ENCODE results near the gene PLCH1.

DNA sequence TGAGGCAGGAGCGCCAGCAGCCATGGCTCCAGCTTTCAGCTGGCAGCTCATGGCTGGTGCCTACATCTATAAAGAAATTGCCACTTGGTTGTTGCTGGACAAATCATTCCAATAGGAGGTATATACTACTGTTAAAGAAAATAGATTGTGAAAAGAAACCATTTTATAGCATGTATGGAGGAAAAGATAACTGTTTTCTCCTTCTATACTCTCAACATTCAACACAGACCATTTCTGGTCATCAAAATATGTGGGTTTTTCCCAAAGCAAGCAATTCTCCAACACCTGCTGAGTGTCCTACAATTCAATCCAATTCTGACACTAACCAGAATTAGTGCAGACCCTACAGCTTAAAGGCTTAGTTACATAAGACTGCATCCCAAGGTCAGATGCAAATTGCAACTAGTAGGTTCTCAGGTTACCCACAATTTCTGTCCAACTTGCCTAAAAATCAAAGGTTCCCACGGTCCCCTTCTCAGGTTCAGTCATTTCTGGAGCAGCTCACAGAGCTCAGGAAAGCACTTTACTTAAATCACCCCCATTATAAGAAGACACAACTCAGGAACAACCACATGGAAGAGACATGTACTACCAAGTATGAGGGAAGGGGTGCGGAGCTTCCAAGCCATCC lies 409.0 kb downstream of the PLCH1 start:
- TF ChIP-seq, protein P1, sequence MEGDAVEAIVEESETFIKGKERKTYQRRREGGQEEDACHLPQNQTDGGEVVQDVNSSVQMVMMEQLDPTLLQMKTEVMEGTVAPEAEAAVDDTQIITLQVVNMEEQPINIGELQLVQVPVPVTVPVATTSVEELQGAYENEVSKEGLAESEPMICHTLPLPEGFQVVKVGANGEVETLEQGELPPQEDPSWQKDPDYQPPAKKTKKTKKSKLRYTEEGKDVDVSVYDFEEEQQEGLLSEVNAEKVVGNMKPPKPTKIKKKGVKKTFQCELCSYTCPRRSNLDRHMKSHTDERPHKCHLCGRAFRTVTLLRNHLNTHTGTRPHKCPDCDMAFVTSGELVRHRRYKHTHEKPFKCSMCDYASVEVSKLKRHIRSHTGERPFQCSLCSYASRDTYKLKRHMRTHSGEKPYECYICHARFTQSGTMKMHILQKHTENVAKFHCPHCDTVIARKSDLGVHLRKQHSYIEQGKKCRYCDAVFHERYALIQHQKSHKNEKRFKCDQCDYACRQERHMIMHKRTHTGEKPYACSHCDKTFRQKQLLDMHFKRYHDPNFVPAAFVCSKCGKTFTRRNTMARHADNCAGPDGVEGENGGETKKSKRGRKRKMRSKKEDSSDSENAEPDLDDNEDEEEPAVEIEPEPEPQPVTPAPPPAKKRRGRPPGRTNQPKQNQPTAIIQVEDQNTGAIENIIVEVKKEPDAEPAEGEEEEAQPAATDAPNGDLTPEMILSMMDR (conservative IDR thresholded peaks at IDR 0.05): no peak
- no peak for TF ChIP-seq EZH2 (IDR thresholded peaks at IDR 0.05; ENCODE audit: low read depth)
